AG09319 (cell line): Measurements from ENCODE around the gene CEBPE.

Experiments used
- DNase-seq: peaks from one replicate; pipeline ENCODE4 v3.0.0-alpha.2; 2010; ENCODE audit warnings: low read depth; ENCODE audit errors: extremely low read depth
- CTCF ChIP-seq: IDR thresholded peaks from 2 replicates; pipeline ENCODE4 v1.5.1; 2011; ENCODE audit warnings: low read depth, mild to moderate bottlenecking, inconsistent platforms, low read length, moderate library complexity

CEBPE gene

DNA sequence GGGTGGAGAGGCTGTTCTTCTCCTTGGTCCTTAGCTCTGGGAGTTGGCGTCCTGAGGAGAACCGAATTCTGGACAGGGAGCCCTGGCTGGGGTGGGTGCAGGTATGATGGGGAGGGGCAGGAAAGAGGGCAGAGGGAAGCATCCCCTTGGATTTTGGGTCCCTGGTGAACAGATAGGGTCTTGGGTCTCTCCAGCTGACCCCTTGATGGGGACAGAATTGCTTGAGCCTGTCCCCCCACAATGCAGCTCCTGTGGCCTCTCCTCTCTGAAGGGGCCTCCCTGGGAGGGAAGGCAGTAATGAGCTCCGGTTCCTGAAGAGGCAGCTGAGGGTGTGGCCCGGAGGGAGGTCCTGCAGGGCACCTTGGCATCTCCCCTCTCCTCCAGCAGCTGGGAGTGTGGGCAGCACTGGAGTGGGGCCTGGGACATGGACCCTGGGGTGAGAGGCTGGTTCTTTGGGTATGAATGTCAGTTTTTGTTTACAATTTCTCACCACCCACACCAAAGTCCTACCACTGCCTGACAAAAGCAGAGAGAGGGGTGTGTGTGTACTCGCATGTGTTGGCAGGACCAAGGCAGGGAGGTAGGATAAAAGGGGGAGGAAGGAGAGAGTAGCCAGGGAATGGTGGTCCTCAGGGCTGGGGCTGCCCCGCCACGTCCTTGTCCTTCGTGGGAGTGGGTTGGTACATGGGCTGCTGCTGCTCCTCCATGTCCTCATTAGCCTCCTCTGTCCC is 7.7 kb upstream of the CEBPE start:
- DNase-seq = no peak
- TF ChIP-seq CTCF = no peak

- TF ChIP-seq CTCF = no peak
- DNase-seq = no peak
Measured at GRCh38 chr14:23125933-23126524, 7.0 kb upstream of the CEBPE start.

GRCh38 chr14:23125011-23125410 is 6.0 kb upstream of the CEBPE start:
- no peak for DNase-seq
- TF ChIP-seq CTCF = no peak

DNA sequence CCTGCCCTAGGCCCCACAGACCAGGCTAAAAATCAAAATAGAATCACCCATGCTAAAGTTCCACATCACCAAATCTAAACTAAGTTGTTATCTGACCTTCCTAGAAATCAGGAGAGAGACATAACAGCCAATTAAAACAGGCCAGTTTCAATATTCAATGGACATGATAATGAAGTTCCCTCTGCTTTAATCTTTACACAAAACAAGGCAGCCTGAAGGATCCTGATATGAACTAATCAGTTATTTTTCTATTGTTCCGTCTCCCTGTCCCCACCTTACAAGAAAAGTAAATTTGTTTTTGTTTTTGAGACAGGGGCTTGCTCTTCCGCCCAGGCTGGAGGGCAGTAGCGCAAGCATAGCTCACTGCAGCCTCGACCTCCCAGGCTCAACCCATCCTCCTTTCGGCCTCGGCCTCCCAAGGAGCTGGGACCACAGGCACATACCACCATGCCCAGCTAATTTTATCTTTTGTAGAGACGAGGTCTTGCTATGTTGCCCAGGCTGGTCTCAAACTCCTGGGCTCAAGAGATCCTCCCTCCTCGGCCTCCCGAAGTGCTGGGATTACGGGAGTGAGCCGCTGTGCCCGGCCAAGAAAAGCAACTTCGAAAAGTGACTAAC is 5.4 kb upstream of the CEBPE start:
- no peak for TF ChIP-seq CTCF
- no peak for DNase-seq

- no peak for DNase-seq
- TF ChIP-seq CTCF = no peak
Measured at GRCh38 chr14:23123419-23123818, 4.4 kb upstream of the CEBPE start.

DNA sequence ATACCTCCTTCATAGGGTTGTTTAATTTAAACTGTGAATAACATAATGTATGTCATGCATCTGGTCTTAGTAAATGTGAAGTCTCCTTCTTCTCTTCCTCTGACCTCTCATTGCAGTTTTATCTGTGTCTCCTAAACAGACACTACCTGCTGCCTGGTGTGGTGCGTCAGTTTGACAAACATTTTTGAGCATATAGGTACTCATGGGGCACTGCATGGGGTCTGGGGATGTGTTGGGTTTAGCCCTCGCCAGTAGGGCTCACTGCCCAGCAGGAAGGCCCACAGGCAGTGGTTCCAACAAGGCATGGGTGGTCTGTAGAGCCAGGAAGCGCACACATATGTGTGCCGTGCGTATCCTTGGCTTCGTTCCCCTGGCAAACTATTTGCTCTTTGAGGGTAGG is 3.0 kb upstream of the CEBPE start:
- TF ChIP-seq CTCF = no peak
- no peak for DNase-seq

- TF ChIP-seq CTCF = no peak
- DNase-seq = no peak
Measured at GRCh38 chr14:23121361-23121771, 2.3 kb upstream of the CEBPE start.
